NOMO-1 treated with DMSO at 0.1 percent for 48 hours (cell line): ENCODE results near the gene GCLC.

Experiments
- DNase-seq: peaks from one replicate; lab custom pipeline; 2025; ENCODE audit not compliant: unreplicated experiment; lab: John Stamatoyannopoulos, UW

Gene GCLC

DNA sequence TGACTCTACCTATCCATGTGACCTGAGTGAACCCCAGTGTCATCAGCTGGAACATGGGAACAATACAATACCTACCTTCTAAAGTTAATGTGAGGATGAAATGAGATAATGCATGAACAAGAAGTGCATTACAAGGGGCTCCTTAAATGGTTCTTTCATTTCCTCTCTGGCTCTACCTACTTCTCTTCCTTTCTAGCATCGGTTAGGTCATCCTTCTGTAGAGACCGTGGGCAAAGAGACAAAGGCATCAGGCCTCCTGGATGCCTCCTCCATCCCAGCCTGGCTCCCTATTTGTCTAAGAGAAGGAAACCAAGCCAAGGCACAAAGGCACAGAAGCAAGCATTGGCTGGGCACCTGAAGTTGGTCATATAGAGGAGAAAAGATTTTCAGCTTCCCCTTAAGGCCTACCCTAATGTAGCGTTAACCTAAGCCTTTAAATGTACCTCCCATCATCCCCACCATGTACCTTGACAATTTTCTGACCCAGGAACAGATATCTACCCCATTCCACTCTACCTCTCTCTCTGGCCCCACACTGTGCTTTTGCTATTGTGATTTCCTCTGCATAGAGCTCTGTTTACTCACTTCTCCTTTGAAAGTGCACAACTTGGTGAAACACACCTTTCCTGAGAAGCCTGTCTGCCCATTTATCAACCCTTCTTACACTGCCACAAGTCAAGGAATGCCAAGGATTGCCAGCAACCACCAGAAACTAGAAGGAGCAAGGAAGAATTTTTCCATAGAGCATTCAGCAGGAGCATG, 86.6 kb downstream of the GCLC start:
- DNase-seq: peak; percentile 76

DNA sequence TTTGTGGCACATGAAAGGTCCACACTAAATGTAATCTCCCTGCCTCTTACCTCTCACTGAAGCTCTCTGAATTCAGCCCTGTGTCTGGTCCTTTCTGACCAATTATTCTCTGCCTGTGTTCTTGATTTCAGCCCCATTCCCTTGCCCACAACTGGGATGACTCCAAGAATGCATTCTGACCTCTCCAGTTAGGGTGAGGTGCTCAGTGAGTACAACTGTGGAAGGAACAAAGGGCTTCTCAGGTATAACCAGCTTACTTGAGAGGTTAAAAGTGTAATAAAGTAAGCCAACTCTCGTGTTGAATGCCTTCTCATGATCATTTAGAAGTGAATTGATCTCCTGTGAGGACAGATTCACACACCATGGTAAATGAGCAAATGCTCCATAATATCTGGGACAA, 88.1 kb downstream of the GCLC start:
- DNase-seq: no peak

DNA sequence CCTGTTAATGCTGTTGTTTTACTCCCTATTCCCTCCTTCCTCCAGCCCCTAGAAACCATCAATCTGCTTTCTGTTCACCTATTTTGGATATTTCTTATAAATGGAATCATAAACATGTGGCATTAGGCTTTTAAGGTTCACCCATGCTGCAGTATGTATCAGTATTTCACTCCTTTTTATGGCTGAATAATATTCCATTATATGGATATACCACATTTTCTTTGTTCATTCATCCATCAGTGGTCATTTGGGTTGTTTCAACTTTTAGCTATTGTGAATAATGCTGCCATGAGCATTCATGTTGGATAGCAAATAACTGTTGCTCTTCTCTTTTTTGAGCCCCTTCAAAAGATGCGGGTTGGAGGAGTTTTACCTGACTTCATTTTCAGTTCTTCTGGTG, 89.2 kb downstream of the GCLC start:
- no peak for DNase-seq

DNA sequence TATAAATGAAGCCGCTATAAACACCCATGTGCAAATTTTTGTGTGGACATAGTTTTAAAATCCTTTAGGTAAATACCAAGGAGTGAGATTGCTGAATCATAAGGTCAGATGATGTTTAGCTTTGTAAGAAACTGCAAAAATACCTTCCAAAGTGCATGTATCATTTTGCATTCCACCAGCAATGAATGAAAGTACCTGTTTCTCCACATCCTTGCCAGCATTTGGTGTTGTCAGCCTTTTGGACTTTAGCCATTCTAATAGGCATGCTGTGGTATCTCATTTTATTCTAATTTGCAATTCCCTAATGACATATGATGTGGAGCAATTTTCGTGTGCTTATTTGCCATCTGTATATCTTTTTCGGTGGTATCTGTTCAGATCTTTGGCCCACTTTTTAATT, 93.7 kb downstream of the GCLC start:
- no peak for DNase-seq

DNA sequence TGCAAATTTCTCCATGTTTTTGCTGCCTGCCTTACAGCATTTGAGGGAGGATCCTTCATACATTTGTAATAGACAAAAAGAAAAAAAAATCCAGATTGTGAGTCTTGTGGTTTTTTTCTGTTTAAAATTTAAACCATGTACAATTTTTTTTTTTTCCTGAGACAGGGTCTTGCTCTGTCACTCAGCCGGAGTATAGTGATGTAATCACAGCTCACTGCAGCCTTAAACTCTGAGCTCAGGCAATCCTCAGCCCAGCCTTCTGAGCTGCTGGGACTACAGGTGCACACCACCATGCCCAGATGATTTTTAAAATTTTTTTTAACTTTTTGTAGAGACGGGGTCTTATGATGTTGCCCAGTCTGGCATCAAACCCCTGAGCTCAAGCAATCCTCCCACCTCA, 97.0 kb downstream of the GCLC start:
- no peak for DNase-seq
